H9 (cell line): Measurements from ENCODE around the gene MAPK1IP1L. TPM values are rescaled to one million over a fixed set of nuclear protein-coding genes. Genes with fewer than 3 reads are reported as not detected.

Experiments
- DNase-seq: peaks from one replicate; pipeline ENCODE4 v3.0.0-alpha.2; 2017
- H2AFZ ChIP-seq: one replicate; pipeline ENCODE4 v1.6.1; 2013; ENCODE audit warnings: mild to moderate bottlenecking, low read length, control low read depth, moderate library complexity
- H2AK5ac ChIP-seq: 2 replicates; pipeline ENCODE4 v1.6.1; 2013; ENCODE audit warnings: low read length, control low read depth, mixed read lengths; ENCODE audit not compliant: insufficient read length
- H2BK120ac ChIP-seq: one replicate; pipeline ENCODE4 v1.6.1; 2013; ENCODE audit warnings: low read depth, mild to moderate bottlenecking, low read length, control low read depth, inconsistent platforms; ENCODE audit not compliant: poor library complexity, severe bottlenecking
- H2BK12ac ChIP-seq: 2 replicates; pipeline ENCODE4 v1.6.1; 2013; ENCODE audit warnings: low read length, control low read depth, mixed read lengths, low read depth; ENCODE audit not compliant: insufficient read length
- H2BK15ac ChIP-seq: 2 replicates; pipeline ENCODE4 v1.6.1; 2013; ENCODE audit warnings: low read depth, low read length, control low read depth
- H2BK20ac ChIP-seq: one replicate; pipeline ENCODE4 v1.6.1; 2013; ENCODE audit warnings: low read depth, mild to moderate bottlenecking, low read length, control low read depth, inconsistent platforms; ENCODE audit not compliant: poor library complexity, severe bottlenecking
- H2BK5ac ChIP-seq: 2 replicates; pipeline ENCODE4 v1.6.1; 2013; ENCODE audit warnings: low read length, control low read depth, mixed read lengths; ENCODE audit not compliant: insufficient read length
- H3K14ac ChIP-seq: 2 replicates; pipeline ENCODE4 v1.6.1; 2013; ENCODE audit warnings: low read length, control low read depth; ENCODE audit not compliant: insufficient read depth
- H3K18ac ChIP-seq: 2 replicates; pipeline ENCODE4 v1.6.1; 2013; ENCODE audit warnings: low read depth, mild to moderate bottlenecking, mixed read lengths, low read length, control low read depth; ENCODE audit not compliant: insufficient read length
- H3K23ac ChIP-seq: 2 replicates; pipeline ENCODE4 v1.6.1; 2013; ENCODE audit warnings: low read length, control low read depth, mixed read lengths, low read depth; ENCODE audit not compliant: insufficient read length
- H3K23me2 ChIP-seq: 2 replicates; pipeline ENCODE4 v1.6.1; 2013; ENCODE audit warnings: low read depth, mild to moderate bottlenecking, mixed read lengths, low read length, control low read depth; ENCODE audit not compliant: insufficient read length, poor library complexity, severe bottlenecking
- H3K27ac ChIP-seq: 2 replicates; pipeline ENCODE4 v1.5.1; 2013; ENCODE audit warnings: low read length, control low read depth, mixed read lengths, low read depth; ENCODE audit not compliant: insufficient read length
- H3K27me3 ChIP-seq: 2 replicates; pipeline ENCODE4 v1.6.1; 2013; ENCODE audit warnings: low read length, control low read depth, inconsistent platforms; ENCODE audit not compliant: insufficient read depth
- H3K4ac ChIP-seq: 2 replicates; pipeline ENCODE4 v1.6.1; 2013; ENCODE audit warnings: low read depth, mild to moderate bottlenecking, control low read depth, inconsistent platforms, low read length, moderate library complexity
- H3K4me1 ChIP-seq: 2 replicates; pipeline ENCODE4 v1.6.1; 2013; ENCODE audit warnings: low read length, control low read depth, inconsistent platforms; ENCODE audit not compliant: insufficient read depth
- H3K4me2 ChIP-seq: 2 replicates; pipeline ENCODE4 v1.6.1; 2013; ENCODE audit warnings: low read length, control low read depth, mixed read lengths; ENCODE audit not compliant: insufficient read length, insufficient read depth
- H3K56ac ChIP-seq: 2 replicates; pipeline ENCODE4 v1.6.1; 2013; ENCODE audit warnings: low read depth, mild to moderate bottlenecking, mixed read lengths, low read length, control low read depth; ENCODE audit not compliant: insufficient read length
- H3K79me1 ChIP-seq: 2 replicates; pipeline ENCODE4 v1.6.1; 2013; ENCODE audit warnings: low read depth, mild to moderate bottlenecking, moderate library complexity, low read length, control low read depth, inconsistent platforms; ENCODE audit not compliant: insufficient read depth, poor library complexity, severe bottlenecking
- H3K79me2 ChIP-seq: 2 replicates; pipeline ENCODE4 v1.6.1; 2013; ENCODE audit warnings: low read length, control low read depth, inconsistent platforms; ENCODE audit not compliant: insufficient read depth
- H3K9ac ChIP-seq: 2 replicates; pipeline ENCODE4 v1.6.1; 2013; ENCODE audit warnings: low read length, control low read depth, mixed read lengths; ENCODE audit not compliant: insufficient read length; ENCODE audit errors: extremely low read depth
- H3K9me3 ChIP-seq: one replicate; pipeline ENCODE4 v1.6.1; 2013; ENCODE audit warnings: low read depth, low read length, inconsistent platforms; ENCODE audit not compliant: control insufficient read depth
- H3T11ph ChIP-seq: one replicate; pipeline ENCODE4 v1.6.1; 2013; ENCODE audit warnings: mild to moderate bottlenecking, low read length, control low read depth, inconsistent platforms
- H4K20me1 ChIP-seq: one replicate; pipeline ENCODE4 v1.6.1; 2013; ENCODE audit not compliant: control insufficient read depth, insufficient read length, insufficient read depth
- H4K5ac ChIP-seq: 2 replicates; pipeline ENCODE4 v1.6.1; 2013; ENCODE audit warnings: low read depth, mild to moderate bottlenecking, mixed read lengths, low read length, control low read depth; ENCODE audit not compliant: insufficient read length
- H4K8ac ChIP-seq: replicated peaks from 2 replicates; pipeline ENCODE4 v1.6.1; 2013; ENCODE audit warnings: low read length, control low read depth, mixed read lengths, low read depth; ENCODE audit not compliant: insufficient read length
- H4K91ac ChIP-seq: 2 replicates; pipeline ENCODE4 v1.6.1; 2013; ENCODE audit warnings: low read depth, mild to moderate bottlenecking, moderate library complexity, mixed read lengths, low read length, control low read depth; ENCODE audit not compliant: insufficient read length
- H3K27ac Mint-ChIP-seq, 3 experiments: 2 replicates in 2 of 3; 3 replicates in 1 of 3; pipeline ENCODE4 v1.8.0; 2020 to 2021; ENCODE audit warnings: mixed read lengths in 3 of 3, mild to moderate bottlenecking in 1 of 3, moderate library complexity in 1 of 3
- H3K27me3 Mint-ChIP-seq: 2 replicates; pipeline ENCODE4 v1.8.0; 2021; ENCODE audit warnings: low read depth, mild to moderate bottlenecking, moderate library complexity, mixed read lengths
- H3K36me3 Mint-ChIP-seq, 3 experiments: 2 replicates in 2 of 3; 3 replicates in 1 of 3; pipeline ENCODE4 v1.8.0; 2020 to 2021; ENCODE audit warnings: low read depth in 3 of 3, mixed read lengths in 3 of 3; ENCODE audit not compliant: insufficient read depth in 1 of 3
- H3K4me1 Mint-ChIP-seq, 2 experiments: 2 replicates each; pipeline ENCODE4 v1.8.0; 2020; ENCODE audit warnings: mixed read lengths in 2 of 2
- H3K4me3 Mint-ChIP-seq, 2 experiments: 2 replicates in 1 of 2; 3 replicates in 1 of 2; pipeline ENCODE4 v1.8.0; 2020 to 2021; ENCODE audit warnings: mild to moderate bottlenecking in 2 of 2, mixed read lengths in 2 of 2, moderate library complexity in 1 of 2
- H3K9me3 Mint-ChIP-seq, 2 experiments: 2 replicates in 1 of 2; 3 replicates in 1 of 2; pipeline ENCODE4 v1.8.0; 2020; ENCODE audit warnings: mild to moderate bottlenecking in 2 of 2, mixed read lengths in 2 of 2, moderate library complexity in 1 of 2
- WGBS: extraction: QIAGEN DNeasy Blood & Tissue Kit; methylation state at CpG from one replicate; pipeline ENCODE4 v1.1.7; 2013; ENCODE audit warnings: missing lambda C conversion rate, low lambda C conversion rate, mixed read lengths; ENCODE audit not compliant: insufficient read length; ENCODE audit errors: extremely low coverage; 5-methylcytosine and 5-hydroxymethylcytosine counted together
- total RNA-seq: library from RNA; stranded (reverse); gene quantifications from 2 replicates; pipeline ENCODE4 v1.2.1, GENCODE V29; 2021
- TF ChIP-seq, protein P1 (sequence below): fragments of 200-600 bp; sonication (generic); conservative IDR thresholded peaks from 3 replicates; pipeline ENCODE4 v1.8.0; 2021; ENCODE audit warnings: antibody characterized with exemption, mild to moderate bottlenecking

Gene MAPK1IP1L
- total RNA-seq, 1 experiment from 2014 or later = 133 TPM

DNA sequence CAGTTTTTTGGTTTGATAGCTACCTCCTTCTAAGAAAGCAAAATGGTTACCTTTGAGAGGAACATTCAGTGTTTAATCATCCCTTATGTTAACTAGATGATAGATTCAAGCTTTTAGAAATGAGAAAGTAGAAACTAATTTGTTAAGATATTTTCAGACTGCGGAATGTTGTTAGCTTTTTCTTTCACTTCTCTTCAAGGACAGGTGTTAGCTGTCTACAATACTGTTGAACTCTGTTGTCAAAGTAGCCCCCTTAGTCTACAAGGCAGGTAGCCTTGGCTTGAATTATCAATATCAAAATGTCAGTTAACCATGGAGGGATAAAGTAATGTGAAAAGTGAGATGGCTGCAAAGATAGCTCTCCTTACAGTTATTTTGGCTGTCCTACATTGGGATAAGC is 14.8 kb downstream of the MAPK1IP1L start:
- Histone ChIP-seq H4K5ac (no peak overlapping the region), H4K91ac (no peak overlapping the region), H3K9ac (no peak overlapping the region), H3K4me1 (no peaks in the 10 kb centered on the region), H3K18ac (no peak overlapping the region), H3K14ac (no peak overlapping the region), H2BK12ac (no peak overlapping the region), H2BK20ac (no peak overlapping the region), H2AK5ac (no peak overlapping the region), H4K8ac (no peak overlapping the region), H3K27me3 (no peaks in the 10 kb centered on the region), H3K9me3 (no peaks in the 10 kb centered on the region), H3K4me2 (no peak overlapping the region), H3K79me2 (no peaks in the 10 kb centered on the region), H2BK15ac (no peak overlapping the region), H3K56ac (no peak overlapping the region), H2BK120ac (no peak overlapping the region), H2BK5ac (no peak overlapping the region), H3K23me2 (no peaks in the 10 kb centered on the region), H3K79me1 (no peaks in the 10 kb centered on the region), H3T11ph (no peak overlapping the region), H2AFZ (no peak overlapping the region), H3K23ac (no peak overlapping the region), H4K20me1 (no peaks in the 10 kb centered on the region), H3K4ac (no peak overlapping the region), H3K27ac (no peak overlapping the region)
- H3K4me3 Mint-ChIP-seq = no peak overlapping the region
- H3K27me3 Mint-ChIP-seq = no peaks in the 10 kb centered on the region
- DNase-seq = no peak
- TF ChIP-seq, protein P1, sequence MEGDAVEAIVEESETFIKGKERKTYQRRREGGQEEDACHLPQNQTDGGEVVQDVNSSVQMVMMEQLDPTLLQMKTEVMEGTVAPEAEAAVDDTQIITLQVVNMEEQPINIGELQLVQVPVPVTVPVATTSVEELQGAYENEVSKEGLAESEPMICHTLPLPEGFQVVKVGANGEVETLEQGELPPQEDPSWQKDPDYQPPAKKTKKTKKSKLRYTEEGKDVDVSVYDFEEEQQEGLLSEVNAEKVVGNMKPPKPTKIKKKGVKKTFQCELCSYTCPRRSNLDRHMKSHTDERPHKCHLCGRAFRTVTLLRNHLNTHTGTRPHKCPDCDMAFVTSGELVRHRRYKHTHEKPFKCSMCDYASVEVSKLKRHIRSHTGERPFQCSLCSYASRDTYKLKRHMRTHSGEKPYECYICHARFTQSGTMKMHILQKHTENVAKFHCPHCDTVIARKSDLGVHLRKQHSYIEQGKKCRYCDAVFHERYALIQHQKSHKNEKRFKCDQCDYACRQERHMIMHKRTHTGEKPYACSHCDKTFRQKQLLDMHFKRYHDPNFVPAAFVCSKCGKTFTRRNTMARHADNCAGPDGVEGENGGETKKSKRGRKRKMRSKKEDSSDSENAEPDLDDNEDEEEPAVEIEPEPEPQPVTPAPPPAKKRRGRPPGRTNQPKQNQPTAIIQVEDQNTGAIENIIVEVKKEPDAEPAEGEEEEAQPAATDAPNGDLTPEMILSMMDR = no peak
- H3K9me3 Mint-ChIP-seq = no peaks in the 10 kb centered on the region
- no peaks in the 10 kb centered on the region for H3K4me1 Mint-ChIP-seq
- no CpG with 5 or more reads among the region's 1 CpG for WGBS
- H3K36me3 Mint-ChIP-seq = peaks cover 23 to 54% (median 52%) of the 10 kb centered on the region in 3 experiments; a peak in 6 of 7 replicates
- H3K27ac Mint-ChIP-seq = no peak overlapping the region
